HG03521 (cell line): ENCODE measurements around the gene JAM3.
"Not testable (repeated sequence)": the region's sequence is repeated elsewhere in the genome, so short reads cannot be mapped to it uniquely, and the experiment has no call there.

Experiments
- ATAC-seq: cut with Tn5 transposase; IDR thresholded peaks from one replicate; pipeline ENCODE4 v1.9.1; 2021; ENCODE audit warnings: mild to moderate bottlenecking, moderate library complexity; ENCODE audit not compliant: unreplicated experiment

Gene JAM3

GRCh38 chr11:134060316-134060715 lies 8.6 kb upstream of the JAM3 start:
- no peak for ATAC-seq

GRCh38 chr11:134062265-134063123 lies 6.4 kb upstream of the JAM3 start:
- no peak for ATAC-seq

- ATAC-seq = no peak
These were observed 5.8 kb upstream of the JAM3 start for GRCh38 chr11:134063124-134063495.

GRCh38 chr11:134063991-134064747 lies 4.7 kb upstream of the JAM3 start:
- ATAC-seq = no peak

GRCh38 chr11:134065381-134065780 lies 3.5 kb upstream of the JAM3 start:
- no peak for ATAC-seq

GRCh38 chr11:134066943-134067885 lies 1.7 kb upstream of the JAM3 start:
- ATAC-seq = no peak

GRCh38 chr11:134069426-134070341 lies 812 bp downstream of the JAM3 start:
- ATAC-seq = no peak

- no peak for ATAC-seq
These were observed 1.5 kb downstream of the JAM3 start for GRCh38 chr11:134070342-134070845.

GRCh38 chr11:134071306-134071705 lies 2.4 kb downstream of the JAM3 start:
- no peak for ATAC-seq

GRCh38 chr11:134071766-134072402 lies 3.0 kb downstream of the JAM3 start:
- no peak for ATAC-seq

GRCh38 chr11:134072844-134073243 lies 4.0 kb downstream of the JAM3 start:
- ATAC-seq = no peak

GRCh38 chr11:134074346-134074745 lies 5.5 kb downstream of the JAM3 start:
- no peak for ATAC-seq

GRCh38 chr11:134074766-134075165 lies 5.9 kb downstream of the JAM3 start:
- ATAC-seq = no peak

GRCh38 chr11:134079317-134079716 lies 10.4 kb downstream of the JAM3 start:
- no peak for ATAC-seq

GRCh38 chr11:134081258-134081657 lies 12.4 kb downstream of the JAM3 start:
- not testable (repeated sequence) for ATAC-seq

GRCh38 chr11:134082990-134083389 lies 14.1 kb downstream of the JAM3 start:
- no peak for ATAC-seq

GRCh38 chr11:134086376-134086775 lies 17.5 kb downstream of the JAM3 start:
- no peak for ATAC-seq

- ATAC-seq = not testable (repeated sequence)
These were observed 23.1 kb downstream of the JAM3 start for GRCh38 chr11:134092006-134092405.

GRCh38 chr11:134097166-134097565 lies 28.3 kb downstream of the JAM3 start:
- ATAC-seq = no peak
